Measurements from ENCODE around the gene PLOD1. TPM values are rescaled to one million over a fixed set of nuclear protein-coding genes. Genes with fewer than 3 reads are reported as not detected.
A peak's percentile ranks its signal among the peaks of the same experiment; 100 is the strongest.
"Not testable (repeated sequence)": the region's sequence is repeated elsewhere in the genome, so short reads cannot be mapped to it uniquely, and the experiment has no call there.

Gene PLOD1
- total RNA-seq, 4 donors from 2014 or later, result 64.4 to 107 (median 80.8) TPM

DNA sequence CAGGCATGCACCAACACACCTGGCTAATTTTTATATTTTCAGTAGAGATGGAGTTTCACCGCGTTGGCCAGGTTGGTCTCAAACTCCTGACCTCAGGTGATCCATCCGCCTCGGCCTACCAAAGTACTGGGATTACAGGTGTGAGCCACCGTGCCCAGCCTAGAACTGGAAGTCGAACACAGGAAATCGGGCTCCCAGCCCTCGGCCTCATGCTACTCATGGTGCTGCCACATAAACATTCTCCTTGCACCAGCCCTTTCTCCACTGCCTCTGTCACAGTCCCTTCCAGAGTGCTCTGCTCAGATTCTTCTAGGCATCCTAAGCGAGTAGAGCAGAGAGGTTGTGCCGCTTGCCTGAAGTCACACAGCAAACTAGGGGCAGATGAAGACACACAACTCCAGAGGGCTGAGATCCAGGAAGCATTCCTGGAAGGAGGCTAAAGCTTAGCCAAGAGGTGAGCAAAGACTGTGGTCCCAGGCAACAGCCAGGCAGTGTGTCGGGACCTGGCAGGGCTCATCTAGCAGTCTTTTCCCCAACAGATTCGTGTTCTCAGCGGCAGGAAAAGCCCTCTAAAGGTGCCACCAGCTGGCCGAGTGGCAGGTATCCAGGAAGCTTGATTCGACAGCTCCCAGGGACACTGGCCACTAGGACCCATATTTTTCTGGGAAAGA, 46.2 kb upstream of the PLOD1 start:
- intact Hi-C loops (cut with DNase I), result no loop called here
- WGBS, 2 donors, result 82 to 85% methylated on average over 15 of the region's 15 CpGs
- Histone ChIP-seq H3K27ac (no peak overlapping the region), H3K4me3 (replicated peaks in 1 of 3) (no peak overlapping the region), H3K9me3 (no peaks in the 10 kb centered on the region), H3K36me3 (no peaks in the 10 kb centered on the region), H3K4me1 (no peaks in the 10 kb centered on the region), H3K27me3 (no peaks in the 10 kb centered on the region)
- DNase-seq, result no peak
- TF ChIP-seq POLR2A (IDR thresholded peaks at IDR 0.05), result no peak
- TF ChIP-seq, protein P1, sequence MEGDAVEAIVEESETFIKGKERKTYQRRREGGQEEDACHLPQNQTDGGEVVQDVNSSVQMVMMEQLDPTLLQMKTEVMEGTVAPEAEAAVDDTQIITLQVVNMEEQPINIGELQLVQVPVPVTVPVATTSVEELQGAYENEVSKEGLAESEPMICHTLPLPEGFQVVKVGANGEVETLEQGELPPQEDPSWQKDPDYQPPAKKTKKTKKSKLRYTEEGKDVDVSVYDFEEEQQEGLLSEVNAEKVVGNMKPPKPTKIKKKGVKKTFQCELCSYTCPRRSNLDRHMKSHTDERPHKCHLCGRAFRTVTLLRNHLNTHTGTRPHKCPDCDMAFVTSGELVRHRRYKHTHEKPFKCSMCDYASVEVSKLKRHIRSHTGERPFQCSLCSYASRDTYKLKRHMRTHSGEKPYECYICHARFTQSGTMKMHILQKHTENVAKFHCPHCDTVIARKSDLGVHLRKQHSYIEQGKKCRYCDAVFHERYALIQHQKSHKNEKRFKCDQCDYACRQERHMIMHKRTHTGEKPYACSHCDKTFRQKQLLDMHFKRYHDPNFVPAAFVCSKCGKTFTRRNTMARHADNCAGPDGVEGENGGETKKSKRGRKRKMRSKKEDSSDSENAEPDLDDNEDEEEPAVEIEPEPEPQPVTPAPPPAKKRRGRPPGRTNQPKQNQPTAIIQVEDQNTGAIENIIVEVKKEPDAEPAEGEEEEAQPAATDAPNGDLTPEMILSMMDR (IDR thresholded peaks at IDR 0.05), result no peak

DNA sequence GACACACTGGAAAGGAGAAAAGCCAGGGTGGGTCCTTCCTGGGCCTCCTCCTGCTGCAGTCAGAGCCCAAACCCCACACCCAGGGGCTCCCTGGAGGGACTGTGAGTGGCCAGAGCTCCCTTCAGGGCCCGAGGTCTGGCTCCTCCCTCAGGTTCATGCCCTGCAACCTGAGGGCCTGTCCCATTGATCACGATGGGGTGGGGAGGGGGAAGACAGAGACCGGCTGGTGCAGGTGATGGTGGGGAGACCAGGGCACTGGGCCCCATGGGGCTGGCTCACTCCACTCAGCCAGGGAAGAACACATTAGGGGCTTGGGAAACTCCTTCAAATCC, 45.7 kb upstream of the PLOD1 start:
- Histone ChIP-seq H3K36me3 (no peaks in the 10 kb centered on the region), H3K4me3 (replicated peaks in 1 of 3) (no peak overlapping the region), H3K4me1 (no peaks in the 10 kb centered on the region), H3K9me3 (no peaks in the 10 kb centered on the region), H3K27me3 (no peaks in the 10 kb centered on the region), H3K27ac (no peak overlapping the region)
- no peak for DNase-seq
- no peak for TF ChIP-seq POLR2A (IDR thresholded peaks at IDR 0.05)
- TF ChIP-seq, protein P1 (IDR thresholded peaks at IDR 0.05), result no peak
- intact Hi-C loops (cut with DNase I), result no loop called here
- WGBS, 2 donors, result 45 to 100% methylated on average over 1 to 3 of the region's 3 CpGs

DNA sequence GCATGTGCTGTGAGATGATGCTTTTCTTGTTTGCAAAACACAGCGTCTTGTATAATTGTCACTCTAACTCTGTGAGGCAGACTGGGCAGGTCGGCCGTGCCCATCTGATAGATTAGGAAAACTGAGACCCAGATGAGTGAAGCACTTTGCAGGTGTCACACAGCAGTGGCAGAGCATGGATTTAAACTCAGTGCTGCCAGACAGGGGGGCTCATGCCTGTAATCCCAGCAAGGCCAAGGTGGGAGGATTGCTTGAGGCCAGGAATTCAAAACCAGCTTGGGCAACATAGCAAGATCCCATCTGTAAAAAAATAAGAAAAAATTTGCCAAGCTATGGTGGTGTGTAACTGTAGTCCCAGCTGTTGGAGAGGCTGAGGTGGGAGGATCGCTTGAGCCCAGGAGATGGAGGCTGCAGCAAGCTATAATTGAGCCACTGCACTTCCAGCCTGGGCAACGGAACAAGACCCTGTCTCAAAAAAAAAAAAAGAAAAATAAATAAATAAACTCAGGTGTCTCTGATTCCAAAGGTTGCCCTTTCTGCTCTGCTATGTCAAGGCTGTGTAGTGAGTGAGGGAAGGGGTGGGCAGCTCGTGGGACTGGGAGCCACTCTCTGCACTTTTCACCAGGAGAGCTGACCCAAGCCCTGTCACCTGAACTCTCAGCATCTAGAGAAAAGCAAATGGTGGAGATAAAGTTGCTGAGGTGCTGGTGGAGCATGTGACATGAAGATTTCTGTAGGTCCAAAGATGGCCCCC, 42.9 kb upstream of the PLOD1 start:
- no peak overlapping the region for H3K4me3 ChIP-seq (replicated peaks in 1 of 3)
- H3K27me3 ChIP-seq, result no peaks in the 10 kb centered on the region
- intact Hi-C loops (cut with DNase I), result loop anchor here (5.0 kb wide), 1 partner anchor 54 kb away; no protein-coding TSS in a partner anchor
- WGBS, 2 donors, result 83% methylated on average over 6 of the region's 6 CpGs
- H3K4me1 ChIP-seq, result no peaks in the 10 kb centered on the region
- no peak for DNase-seq
- no peak overlapping the region for H3K27ac ChIP-seq
- no peaks in the 10 kb centered on the region for H3K9me3 ChIP-seq
- no peaks in the 10 kb centered on the region for H3K36me3 ChIP-seq
- no peak for TF ChIP-seq POLR2A (IDR thresholded peaks at IDR 0.05)
- TF ChIP-seq, protein P1 (IDR thresholded peaks at IDR 0.05), result no peak

DNA sequence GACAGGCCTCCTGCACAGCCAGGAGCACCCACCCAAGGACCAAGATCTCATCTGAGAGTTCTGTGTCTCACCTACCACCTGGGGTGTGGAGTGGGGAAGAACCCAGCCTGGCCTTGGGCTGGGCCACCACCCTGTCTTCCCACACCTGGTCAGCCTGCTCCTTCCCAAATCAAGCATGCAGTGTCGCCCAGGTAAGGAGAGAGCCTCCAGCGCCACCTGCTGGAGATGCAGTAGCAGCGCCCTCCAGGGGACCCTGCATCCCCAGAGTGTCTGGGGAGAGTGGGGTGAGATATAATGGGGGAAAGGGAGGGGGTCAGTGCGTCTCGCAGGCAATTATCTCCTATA, 40.6 kb upstream of the PLOD1 start:
- no peak overlapping the region for H3K4me3 ChIP-seq (replicated peaks in 1 of 3)
- H3K27ac ChIP-seq, result no peak overlapping the region
- no peaks in the 10 kb centered on the region for H3K9me3 ChIP-seq
- intact Hi-C loops (cut with DNase I), result loop anchor here (5.0 kb wide), 1 partner anchor 57 kb away; no protein-coding TSS in a partner anchor
- peak; percentile 61 to 77 for DNase-seq
- TF ChIP-seq POLR2A (IDR thresholded peaks at IDR 0.05), result no peak
- TF ChIP-seq, protein P1 (IDR thresholded peaks at IDR 0.05), result peak; percentile 73 to 93 (median 85)
- no peaks in the 10 kb centered on the region for H3K36me3 ChIP-seq
- whole genome bisulfite sequencing, 2 donors, result 0% methylated on average over 5 of the region's 5 CpGs; no CpG with 5 or more reads in 1 of the 2 donors
- no peaks in the 10 kb centered on the region for H3K4me1 ChIP-seq
- peaks cover 9% of the 10 kb centered on the region for H3K27me3 ChIP-seq

DNA sequence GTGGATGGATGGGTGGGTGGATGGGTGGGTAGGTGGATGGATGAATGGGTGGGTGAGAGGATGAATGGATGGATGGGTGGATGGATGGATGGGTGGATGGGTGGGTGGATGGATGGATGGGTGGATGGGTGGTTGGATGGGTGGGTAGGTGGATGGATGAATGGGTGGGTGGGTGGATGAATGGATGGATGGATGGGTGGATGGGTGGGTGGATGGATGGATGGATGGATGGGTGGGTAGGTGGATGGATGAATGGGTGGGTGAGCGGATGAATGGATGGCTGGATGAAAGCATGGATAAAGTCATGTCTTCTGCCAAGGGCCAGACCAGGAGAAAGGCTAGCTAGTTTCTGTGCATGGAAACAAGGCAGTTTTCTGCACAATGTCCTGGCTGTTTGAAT, 40.0 kb upstream of the PLOD1 start:
- not testable (repeated sequence) for H3K36me3 ChIP-seq; H3K9me3 ChIP-seq; H3K27me3 ChIP-seq; H3K4me3 ChIP-seq (replicated peaks in 1 of 3); H3K4me1 ChIP-seq; H3K27ac ChIP-seq; DNase-seq
- WGBS, 2 donors, result 55 to 58% methylated on average over 1 of the region's 1 CpG
- intact Hi-C loops (cut with DNase I), result loop anchor here (5.0 kb wide), 1 partner anchor 57 kb away; no protein-coding TSS in a partner anchor

All from thyroid gland (tissue), 4 donors.